Measurements from ENCODE around the gene PRKAR2B.

Gene PRKAR2B

DNA sequence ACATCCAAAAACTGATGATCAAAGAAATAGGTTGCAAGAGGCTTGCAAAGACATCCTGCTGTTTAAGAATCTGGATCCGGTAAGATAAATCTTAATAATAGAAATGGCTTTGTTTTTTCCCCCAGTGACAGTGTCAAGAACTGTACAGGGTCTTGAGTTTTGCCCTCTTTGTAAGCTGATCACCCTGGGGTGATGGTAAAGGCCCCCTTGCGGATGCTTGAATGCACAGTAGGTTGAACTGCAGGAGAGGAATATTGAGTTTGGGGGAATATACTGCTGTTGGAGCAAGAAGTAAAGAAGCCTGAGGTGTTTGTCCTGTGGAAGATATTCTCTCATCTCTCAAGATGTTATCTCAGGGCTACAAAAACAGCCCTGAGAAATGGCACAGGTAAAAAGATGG is 83.7 kb downstream of the PRKAR2B start:
- Histone ChIP-seq H3K14ac (ENCODE audit: low read length) (no peak overlapping the region), H3K79me2 (ENCODE audit: control insufficient read depth, insufficient read depth, low read length, poor library complexity) (no peaks in the 10 kb centered on the region), H3K9ac (ENCODE audit: low read length) (no peak overlapping the region), H3K4me1 (ENCODE audit: control insufficient read depth in 1 of 2, insufficient read depth in 2 of 2, low read length in 2 of 2) (peaks cover 0 to 3% of the 10 kb centered on the region in 2 experiments), H3K4me2 (ENCODE audit: low read length) (no peak overlapping the region), H2BK120ac (ENCODE audit: insufficient read depth, low read length, poor library complexity) (no peak overlapping the region), H4K91ac (ENCODE audit: low read depth, low read length) (no peak overlapping the region), H3K27me3 (ENCODE audit: insufficient read depth, low read length) (no peaks in the 10 kb centered on the region), H3K4ac (ENCODE audit: low read depth, low read length) (no peak overlapping the region), H3K27ac (ENCODE audit: low read depth, low read length) (no peak overlapping the region), H4K8ac (ENCODE audit: low read depth, low read length) (no peak overlapping the region), H2AK5ac (ENCODE audit: low read length) (no peak overlapping the region), H3K9me3 (ENCODE audit: insufficient read depth, low read depth, low read length) (no peaks in the 10 kb centered on the region), H3K23ac (ENCODE audit: low read length) (no peak overlapping the region), H2BK5ac (ENCODE audit: low read depth, low read length, poor library complexity) (no peak overlapping the region), H3K36me3 (ENCODE audit: control insufficient read depth in 1 of 2, insufficient read depth in 2 of 2, low read length in 2 of 2) (no peaks in the 10 kb centered on the region), H3K18ac (ENCODE audit: low read length) (no peak overlapping the region), H4K12ac (ENCODE audit: low read depth, low read length) (peak overlapping the region; percentile 34), H3K4me3 (ENCODE audit: low read depth, low read length) (no peak overlapping the region), H2BK12ac (ENCODE audit: low read length) (no peak overlapping the region), H3K79me1 (ENCODE audit: low read length) (no peaks in the 10 kb centered on the region), H2AFZ (ENCODE audit: insufficient read depth, low read length, poor library complexity) (no peak overlapping the region)
- no CpG with 5 or more reads among the region's 2 CpGs for whole genome bisulfite sequencing (ENCODE audit: extremely low coverage, insufficient coverage, insufficient read length)
- no peak for DNase-seq

DNA sequence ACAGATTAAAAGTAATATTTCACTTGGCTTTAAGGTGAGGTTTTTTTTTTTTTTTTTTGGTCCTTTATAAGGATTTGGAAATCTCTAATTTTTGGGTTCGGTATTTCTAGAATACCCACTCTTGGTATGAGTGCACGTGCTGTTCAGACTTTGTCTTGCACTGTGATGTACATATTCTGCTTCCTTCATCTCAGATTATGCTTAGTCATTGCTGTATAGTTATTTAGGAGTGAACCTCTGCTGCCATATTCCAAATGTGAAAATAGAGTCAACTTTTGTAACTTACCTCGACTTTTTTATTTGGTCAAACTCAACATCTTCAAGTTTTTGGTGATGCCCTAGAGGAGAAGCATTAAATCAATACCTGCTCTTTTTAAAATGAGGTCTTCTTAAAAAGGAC is 84.2 kb downstream of the PRKAR2B start:
- peaks cover 0 to 3% of the 10 kb centered on the region in 2 experiments for H3K4me1 ChIP-seq (ENCODE audit: control insufficient read depth in 1 of 2, insufficient read depth in 2 of 2, low read length in 2 of 2)
- H3K79me1 ChIP-seq (ENCODE audit: low read length): no peaks in the 10 kb centered on the region
- no peak overlapping the region for H3K18ac ChIP-seq (ENCODE audit: low read length)
- no peak overlapping the region for H4K8ac ChIP-seq (ENCODE audit: low read depth, low read length)
- no peaks in the 10 kb centered on the region for H3K36me3 ChIP-seq (ENCODE audit: control insufficient read depth in 1 of 2, insufficient read depth in 2 of 2, low read length in 2 of 2)
- no peak for DNase-seq
- no peak overlapping the region for H3K4ac ChIP-seq (ENCODE audit: low read depth, low read length)
- no peaks in the 10 kb centered on the region for H3K79me2 ChIP-seq (ENCODE audit: control insufficient read depth, insufficient read depth, low read length, poor library complexity)
- no peak overlapping the region for H3K9ac ChIP-seq (ENCODE audit: low read length)
- no peak overlapping the region for H3K4me3 ChIP-seq (ENCODE audit: low read depth, low read length)
- H3K9me3 ChIP-seq (ENCODE audit: insufficient read depth, low read depth, low read length): no peaks in the 10 kb centered on the region
- no peak overlapping the region for H2BK5ac ChIP-seq (ENCODE audit: low read depth, low read length, poor library complexity)
- no peak overlapping the region for H3K27ac ChIP-seq (ENCODE audit: low read depth, low read length)
- WGBS (ENCODE audit: extremely low coverage, insufficient coverage, insufficient read length): no CpG with 5 or more reads among the region's 3 CpGs
- H3K27me3 ChIP-seq (ENCODE audit: insufficient read depth, low read length): no peaks in the 10 kb centered on the region
- H3K23ac ChIP-seq (ENCODE audit: low read length): no peak overlapping the region
- no peak overlapping the region for H3K4me2 ChIP-seq (ENCODE audit: low read length)
- no peak overlapping the region for H2BK120ac ChIP-seq (ENCODE audit: insufficient read depth, low read length, poor library complexity)
- H4K91ac ChIP-seq (ENCODE audit: low read depth, low read length): no peak overlapping the region
- no peak overlapping the region for H2AFZ ChIP-seq (ENCODE audit: insufficient read depth, low read length, poor library complexity)
- H3K14ac ChIP-seq (ENCODE audit: low read length): no peak overlapping the region
- no peak overlapping the region for H2BK12ac ChIP-seq (ENCODE audit: low read length)
- no peak overlapping the region for H2AK5ac ChIP-seq (ENCODE audit: low read length)
- no peak overlapping the region for H4K12ac ChIP-seq (ENCODE audit: low read depth, low read length)

DNA sequence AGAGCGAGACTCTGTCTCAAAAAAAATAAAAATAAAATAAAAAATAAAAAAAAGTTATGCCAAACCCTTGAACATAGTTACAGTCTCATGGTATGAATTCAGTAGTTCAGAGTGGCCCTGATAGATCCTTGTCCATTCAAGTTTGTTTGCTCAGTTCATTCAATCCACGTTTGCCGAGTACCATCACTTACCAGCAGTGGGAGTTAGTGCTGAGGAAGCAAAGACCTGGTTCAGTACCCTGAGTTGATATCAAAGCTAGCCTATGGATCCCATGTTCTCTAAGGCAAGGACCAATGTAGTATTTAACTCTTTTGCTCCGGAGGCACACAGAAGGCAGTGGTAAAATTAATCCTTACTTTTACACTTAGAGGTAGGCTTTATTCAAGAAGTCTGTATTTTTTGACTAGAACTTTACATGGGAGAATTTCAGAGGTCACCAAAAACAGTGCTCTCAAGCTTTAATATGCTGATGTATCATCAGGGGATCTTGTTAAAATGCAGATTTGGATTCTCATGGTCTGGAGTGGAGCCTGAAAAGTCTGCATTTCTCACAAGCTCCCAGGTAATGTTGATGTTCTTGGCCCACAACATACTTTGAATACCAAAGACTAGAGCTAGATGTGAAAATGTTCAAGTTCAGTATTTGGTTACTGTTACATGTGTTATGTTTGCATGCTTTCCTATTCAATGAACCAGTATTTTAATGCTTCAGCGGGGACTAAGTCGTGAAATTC is 86.1 kb downstream of the PRKAR2B start:
- H3K4me1 ChIP-seq (ENCODE audit: control insufficient read depth in 1 of 2, insufficient read depth in 2 of 2, low read length in 2 of 2): peaks cover 0 to 3% of the 10 kb centered on the region in 2 experiments
- H3K18ac ChIP-seq (ENCODE audit: low read length): no peak overlapping the region
- H3K27ac ChIP-seq (ENCODE audit: low read depth, low read length): no peak overlapping the region
- no peak overlapping the region for H3K4ac ChIP-seq (ENCODE audit: low read depth, low read length)
- no peak overlapping the region for H4K12ac ChIP-seq (ENCODE audit: low read depth, low read length)
- H3K36me3 ChIP-seq (ENCODE audit: control insufficient read depth in 1 of 2, insufficient read depth in 2 of 2, low read length in 2 of 2): no peaks in the 10 kb centered on the region
- no peak overlapping the region for H3K23ac ChIP-seq (ENCODE audit: low read length)
- H2AK5ac ChIP-seq (ENCODE audit: low read length): no peak overlapping the region
- no peak overlapping the region for H2BK120ac ChIP-seq (ENCODE audit: insufficient read depth, low read length, poor library complexity)
- no CpG with 5 or more reads among the region's 6 CpGs for WGBS (ENCODE audit: extremely low coverage, insufficient coverage, insufficient read length)
- no peaks in the 10 kb centered on the region for H3K79me2 ChIP-seq (ENCODE audit: control insufficient read depth, insufficient read depth, low read length, poor library complexity)
- DNase-seq: peak; percentile 20 to 71
- no peak overlapping the region for H4K8ac ChIP-seq (ENCODE audit: low read depth, low read length)
- no peaks in the 10 kb centered on the region for H3K27me3 ChIP-seq (ENCODE audit: insufficient read depth, low read length)
- no peak overlapping the region for H2AFZ ChIP-seq (ENCODE audit: insufficient read depth, low read length, poor library complexity)
- H2BK5ac ChIP-seq (ENCODE audit: low read depth, low read length, poor library complexity): no peak overlapping the region
- H3K4me2 ChIP-seq (ENCODE audit: low read length): no peak overlapping the region
- no peak overlapping the region for H3K9ac ChIP-seq (ENCODE audit: low read length)
- H2BK12ac ChIP-seq (ENCODE audit: low read length): no peak overlapping the region
- H3K14ac ChIP-seq (ENCODE audit: low read length): no peak overlapping the region
- no peaks in the 10 kb centered on the region for H3K79me1 ChIP-seq (ENCODE audit: low read length)
- H3K4me3 ChIP-seq (ENCODE audit: low read depth, low read length): no peak overlapping the region
- H3K9me3 ChIP-seq (ENCODE audit: insufficient read depth, low read depth, low read length): no peaks in the 10 kb centered on the region
- H4K91ac ChIP-seq (ENCODE audit: low read depth, low read length): no peak overlapping the region

DNA sequence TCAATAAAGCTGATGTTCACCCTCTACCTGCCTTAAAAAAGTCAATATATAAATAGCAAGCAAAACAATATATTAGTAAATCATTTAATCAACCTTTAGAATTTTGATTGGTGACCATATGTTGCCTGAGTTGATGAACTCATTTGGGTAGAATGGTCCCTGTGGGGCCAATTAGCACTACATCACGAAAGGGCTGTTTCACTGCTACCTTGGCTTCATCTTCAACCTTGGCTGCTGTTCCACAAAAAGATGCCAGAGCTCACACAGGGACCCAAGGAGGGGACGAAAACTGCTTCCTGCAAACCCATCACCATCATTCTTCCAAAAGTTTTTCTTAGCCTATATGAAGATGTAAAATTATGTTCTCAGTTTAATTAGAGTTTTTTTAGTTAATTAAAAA is 88.9 kb downstream of the PRKAR2B start:
- no peaks in the 10 kb centered on the region for H3K27me3 ChIP-seq (ENCODE audit: insufficient read depth, low read length)
- no peak overlapping the region for H2BK12ac ChIP-seq (ENCODE audit: low read length)
- H2BK5ac ChIP-seq (ENCODE audit: low read depth, low read length, poor library complexity): no peak overlapping the region
- H3K79me2 ChIP-seq (ENCODE audit: control insufficient read depth, insufficient read depth, low read length, poor library complexity): no peaks in the 10 kb centered on the region
- H2AFZ ChIP-seq (ENCODE audit: insufficient read depth, low read length, poor library complexity): no peak overlapping the region
- H4K91ac ChIP-seq (ENCODE audit: low read depth, low read length): no peak overlapping the region
- no peak overlapping the region for H4K12ac ChIP-seq (ENCODE audit: low read depth, low read length)
- no peaks in the 10 kb centered on the region for H3K79me1 ChIP-seq (ENCODE audit: low read length)
- no peak overlapping the region for H4K8ac ChIP-seq (ENCODE audit: low read depth, low read length)
- H2BK120ac ChIP-seq (ENCODE audit: insufficient read depth, low read length, poor library complexity): no peak overlapping the region
- no peak overlapping the region for H3K9ac ChIP-seq (ENCODE audit: low read length)
- H3K4ac ChIP-seq (ENCODE audit: low read depth, low read length): no peak overlapping the region
- H3K4me3 ChIP-seq (ENCODE audit: low read depth, low read length): no peak overlapping the region
- H2AK5ac ChIP-seq (ENCODE audit: low read length): no peak overlapping the region
- no peak for DNase-seq
- peaks cover 0 to 3% of the 10 kb centered on the region in 2 experiments for H3K4me1 ChIP-seq (ENCODE audit: control insufficient read depth in 1 of 2, insufficient read depth in 2 of 2, low read length in 2 of 2)
- H3K9me3 ChIP-seq (ENCODE audit: insufficient read depth, low read depth, low read length): no peaks in the 10 kb centered on the region
- no peak overlapping the region for H3K4me2 ChIP-seq (ENCODE audit: low read length)
- H3K14ac ChIP-seq (ENCODE audit: low read length): no peak overlapping the region
- WGBS (ENCODE audit: extremely low coverage, insufficient coverage, insufficient read length): no CpG with 5 or more reads among the region's 2 CpGs
- H3K23ac ChIP-seq (ENCODE audit: low read length): no peak overlapping the region
- H3K36me3 ChIP-seq (ENCODE audit: control insufficient read depth in 1 of 2, insufficient read depth in 2 of 2, low read length in 2 of 2): no peaks in the 10 kb centered on the region
- H3K27ac ChIP-seq (ENCODE audit: low read depth, low read length): no peak overlapping the region
- H3K18ac ChIP-seq (ENCODE audit: low read length): no peak overlapping the region
